Measurements from ENCODE around the gene DCTN4. TPM values are rescaled to one million over a fixed set of nuclear protein-coding genes. Genes with fewer than 3 reads are reported as not detected.

The DCTN4 gene
- total and polyA plus RNA-seq, 9 of the 15 experiments (the other 6 are each of a cell fraction or from before 2014, with no cell fraction given): 20.4 to 64.9 (median 49.9) TPM

DNA sequence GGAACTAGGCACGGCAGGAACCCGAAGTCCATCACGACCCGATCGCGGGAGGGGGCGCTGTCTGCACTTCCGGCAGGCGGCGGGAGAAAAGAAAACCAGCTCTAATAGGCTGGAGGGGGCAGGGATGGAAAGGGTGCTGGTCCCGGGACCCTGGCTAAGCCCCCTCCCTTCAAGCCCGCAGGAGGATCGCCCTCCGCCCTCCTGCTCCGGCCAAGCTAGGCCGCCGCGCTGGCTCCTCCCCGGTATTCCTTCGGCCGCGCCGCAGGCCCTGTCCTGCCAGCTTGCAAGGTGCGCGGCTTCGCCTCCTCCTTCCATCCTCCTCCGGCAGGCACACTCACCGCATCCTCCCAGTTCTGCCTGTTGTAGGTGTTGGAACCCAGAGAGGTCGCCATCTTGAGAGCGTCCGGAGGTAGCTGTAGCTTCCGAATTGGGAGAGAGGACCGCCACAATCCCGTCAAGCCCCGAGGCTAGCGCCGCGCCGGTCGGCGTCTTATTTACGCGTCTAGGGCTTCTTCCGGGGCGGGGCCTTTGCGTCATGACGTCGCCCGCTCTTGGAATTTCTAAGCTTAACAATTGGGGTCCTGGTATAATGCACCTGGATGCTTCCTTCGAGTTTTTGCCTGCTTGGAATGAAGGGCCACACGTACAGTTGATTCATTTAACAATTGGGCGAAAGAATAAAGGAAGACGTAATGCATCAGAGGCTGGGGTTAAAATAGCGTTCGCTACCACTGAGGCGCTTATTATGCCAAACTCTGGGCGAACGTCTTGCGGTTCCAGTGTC is 58.0 kb downstream of the DCTN4 start, which contains the start of gene RBM22 (continued):
- TF ChIP-seq ZBTB11 (CRISPR knock-in tag; IDR thresholded peaks at IDR 0.05) (peak in 2 of 3 experiments; percentile 18 to 86; a peak in 2 of 6 replicates), MGA (IDR thresholded peaks at IDR 0.05) (no peak), HSF4 (CRISPR knock-in tag; IDR thresholded peaks at IDR 0.05; ENCODE audit: borderline replicate concordance) (no peak), POLR2AphosphoS5 (IDR thresholded peaks at IDR 0.05; ENCODE audit: control insufficient read depth, insufficient read depth, low read depth, low read length) (peak; percentile 84; the same call in 1 of the 2 replicates), SIRT6 (IDR thresholded peaks at IDR 0.05; ENCODE audit: low read depth, low read length) (no peak), ILF3 (IDR thresholded peaks at IDR 0.05; ENCODE audit: borderline replicate concordance) (peak; percentile 67; the same call in 1 of the 2 replicates), MYC (IDR thresholded peaks at IDR 0.05; ENCODE audit: low read depth, low read length) (peak; percentile 17; the same call in 1 of the 2 replicates), MYC (CRISPR knock-in tag; IDR thresholded peaks at IDR 0.05; ENCODE audit: borderline replicate concordance, low read depth) (0 out of 2 replicates have a peak, but pooled peaks have one; percentile 55), CREM (IDR thresholded peaks at IDR 0.05; ENCODE audit: low read depth) (peak; percentile 99)
- TF ChIP-seq, protein P1, sequence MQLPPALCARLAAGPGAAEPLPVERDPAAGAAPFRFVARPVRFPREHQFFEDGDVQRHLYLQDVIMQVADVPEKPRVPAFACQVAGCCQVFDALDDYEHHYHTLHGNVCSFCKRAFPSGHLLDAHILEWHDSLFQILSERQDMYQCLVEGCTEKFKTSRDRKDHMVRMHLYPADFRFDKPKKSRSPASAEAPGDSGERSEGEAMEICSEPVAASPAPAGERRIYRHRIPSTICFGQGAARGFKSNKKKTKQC (CRISPR knock-in tag; IDR thresholded peaks at IDR 0.05): peak; percentile 71; the same call in 1 of the 2 replicates
